Subcutaneous abdominal adipose tissue (tissue), 5 donors: ENCODE measurements around the gene BRDT.
A peak's percentile ranks its signal among the peaks of the same experiment; 100 is the strongest.

Experiments used
- H3K27ac ChIP-seq: one replicate; pipeline ENCODE4 v1.7.0; 2013; ENCODE audit warnings: low read depth, mild to moderate bottlenecking, inconsistent platforms, low read length, moderate library complexity
- H3K27me3 ChIP-seq, 5 donors: one replicate each; pipeline ENCODE4 v1.7.0; 2013; ENCODE audit warnings: low read length in 5 of 5, inconsistent platforms in 1 of 5; ENCODE audit not compliant: control insufficient read depth in 5 of 5, insufficient read depth in 4 of 5
- H3K36me3 ChIP-seq, 5 donors: one replicate each; pipeline ENCODE4 v1.7.0; 2013; ENCODE audit warnings: low read length in 5 of 5; ENCODE audit not compliant: control insufficient read depth in 5 of 5, insufficient read depth in 5 of 5
- H3K4me1 ChIP-seq, 5 donors: one replicate each; pipeline ENCODE4 v1.7.0; 2013; ENCODE audit warnings: low read length in 5 of 5, mild to moderate bottlenecking in 3 of 5, moderate library complexity in 1 of 5; ENCODE audit not compliant: control insufficient read depth in 5 of 5, insufficient read depth in 5 of 5
- H3K4me3 ChIP-seq, 5 donors: one replicate each; pipeline ENCODE4 v1.7.0; 2013; ENCODE audit warnings: low read length in 5 of 5, low read depth in 1 of 5
- H3K9ac ChIP-seq, 5 donors: one replicate each; pipeline ENCODE4 v1.7.0; 2013; ENCODE audit warnings: low read length in 5 of 5, mild to moderate bottlenecking in 4 of 5, moderate library complexity in 3 of 5
- H3K9me3 ChIP-seq, 5 donors: one replicate each; pipeline ENCODE4 v1.7.0; 2013; ENCODE audit warnings: low read length in 5 of 5; ENCODE audit not compliant: control insufficient read depth in 5 of 5
- donor health status: healthy.
- donor health status: healthy.
- donor health status: healthy.
- donor health status: healthy.
- donor health status: healthy.

The BRDT gene

DNA sequence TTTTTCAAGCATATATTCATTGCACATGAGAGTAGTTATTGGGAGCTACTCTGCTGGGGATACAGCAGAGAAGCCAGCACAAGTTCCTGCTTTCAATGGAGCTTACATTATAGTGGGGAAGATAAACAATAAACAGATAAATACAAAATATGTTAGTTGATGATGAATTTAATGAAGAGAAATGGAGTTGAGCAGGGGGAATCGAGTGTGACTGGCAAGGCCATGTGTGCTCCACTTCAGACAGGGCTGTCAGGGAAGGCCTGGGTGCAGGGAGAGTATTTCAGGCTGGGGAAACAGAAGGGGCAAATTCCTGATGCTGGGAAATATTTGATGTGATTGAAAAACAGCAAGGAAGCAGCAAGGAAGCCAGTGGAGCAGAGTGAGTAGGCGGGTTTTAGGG lies 21.2 kb upstream of the BRDT start:
- no peaks in the 10 kb centered on the region for H3K36me3 ChIP-seq
- H3K4me1 ChIP-seq = peaks cover 0 to 17% (median 5%) of the 10 kb centered on the region in 5 donors
- H3K4me3 ChIP-seq = no peak overlapping the region
- no peak overlapping the region for H3K27ac ChIP-seq
- no peaks in the 10 kb centered on the region for H3K27me3 ChIP-seq
- no peaks in the 10 kb centered on the region for H3K9me3 ChIP-seq
- H3K9ac ChIP-seq = no peak overlapping the region

DNA sequence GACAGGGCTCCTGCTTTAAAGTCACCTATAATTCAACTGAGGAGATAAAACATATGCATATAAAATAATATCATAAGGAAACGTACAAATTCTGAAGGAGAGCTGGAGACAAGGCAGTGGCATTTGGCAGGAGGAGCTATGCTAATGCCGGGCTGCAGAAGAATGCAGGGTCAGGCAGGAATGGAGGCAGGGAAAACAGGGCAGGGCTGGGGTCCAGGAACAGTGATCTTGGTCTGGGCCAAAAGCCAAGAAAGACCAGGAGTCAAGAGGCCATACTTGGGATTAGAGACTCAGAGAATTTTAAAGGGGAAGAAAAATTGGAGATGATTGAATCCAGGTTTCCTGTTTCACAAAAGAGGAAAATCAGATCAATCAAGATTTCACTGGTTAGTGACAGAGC lies 20.0 kb upstream of the BRDT start:
- H3K4me3 ChIP-seq = peak overlapping the region in 1 of 5 donors; percentile 1
- H3K4me1 ChIP-seq = peaks cover 0 to 17% (median 5%) of the 10 kb centered on the region in 5 donors
- H3K27ac ChIP-seq = peak overlapping the region; percentile 47
- no peaks in the 10 kb centered on the region for H3K9me3 ChIP-seq
- no peaks in the 10 kb centered on the region for H3K36me3 ChIP-seq
- no peak overlapping the region for H3K9ac ChIP-seq
- no peaks in the 10 kb centered on the region for H3K27me3 ChIP-seq

DNA sequence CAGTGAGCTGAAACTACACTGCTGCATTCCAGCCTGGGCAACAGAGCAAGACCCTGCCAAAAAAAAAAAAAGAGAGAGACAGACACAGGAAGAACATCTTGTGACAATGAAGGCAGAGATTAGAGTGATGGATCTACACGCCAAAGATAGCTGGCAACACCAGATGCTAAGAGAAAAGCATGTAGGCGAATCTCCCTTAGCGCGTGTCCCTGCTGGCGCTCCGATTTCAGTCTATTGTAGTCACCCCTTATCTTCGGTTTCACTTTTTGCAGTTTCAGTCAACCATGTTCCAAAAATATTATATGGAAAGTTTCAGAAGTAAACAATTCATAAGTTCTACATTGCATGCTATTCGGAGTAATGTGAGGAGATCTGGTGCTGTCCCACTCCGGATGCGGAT lies 11.6 kb upstream of the BRDT start:
- Histone ChIP-seq H3K4me3 (no peak overlapping the region), H3K9me3 (peaks cover 0 to 4% (median 0%) of the 10 kb centered on the region in 5 donors), H3K27me3 (no peaks in the 10 kb centered on the region)

DNA sequence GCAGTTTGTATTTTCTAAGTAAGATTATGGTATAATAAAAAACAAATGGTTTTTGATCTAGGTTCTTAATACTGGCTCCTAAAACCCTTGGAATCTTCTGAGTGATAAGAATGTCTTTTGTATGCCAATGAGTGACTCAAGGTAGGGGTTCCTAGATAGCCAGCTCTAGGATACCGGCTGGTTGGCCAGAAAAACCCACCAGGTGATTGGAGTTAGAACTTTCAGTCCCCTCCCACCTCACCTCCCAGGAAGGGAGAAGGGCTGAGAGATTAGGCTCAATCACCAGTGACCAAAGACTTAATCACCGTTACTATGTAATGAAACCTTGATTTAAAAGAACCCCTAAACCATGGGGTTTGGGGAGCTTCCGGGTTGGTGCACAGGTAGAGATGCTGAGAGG lies 8.7 kb upstream of the BRDT start:
- Histone ChIP-seq H3K9me3 (peaks cover 0 to 4% (median 0%) of the 10 kb centered on the region in 5 donors), H3K27me3 (no peaks in the 10 kb centered on the region), H3K27ac (no peak overlapping the region)

More for the DNA sequence above, 11.6 kb upstream of the BRDT start:
- H3K36me3 ChIP-seq = no peaks in the 10 kb centered on the region
- H3K9ac ChIP-seq = no peak overlapping the region
- H3K27ac ChIP-seq = no peak overlapping the region
- H3K4me1 ChIP-seq = no peaks in the 10 kb centered on the region

DNA sequence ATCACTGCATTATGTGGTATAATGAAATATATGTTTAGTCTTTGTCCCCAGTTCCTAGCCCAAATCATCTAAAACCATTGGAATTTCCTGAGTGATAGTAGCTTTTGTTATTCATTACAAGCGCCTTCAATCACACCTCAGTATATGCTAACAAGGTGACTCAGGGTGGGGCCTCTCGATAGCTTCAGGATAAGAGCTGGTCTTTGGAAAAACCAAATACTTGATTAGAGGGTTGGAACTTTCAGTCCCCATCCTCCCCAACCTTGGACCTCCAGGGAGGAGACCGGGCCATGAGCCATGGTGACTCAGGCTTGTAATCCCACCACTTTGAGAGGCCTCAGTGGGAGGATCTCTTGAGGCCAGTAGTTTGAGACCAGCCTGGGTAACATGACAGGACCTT lies 5.1 kb upstream of the BRDT start:
- Histone ChIP-seq H3K27me3 (no peaks in the 10 kb centered on the region), H3K27ac (no peak overlapping the region), H3K9ac (no peak overlapping the region), H3K36me3 (no peaks in the 10 kb centered on the region), H3K4me1 (no peaks in the 10 kb centered on the region), H3K4me3 (no peak overlapping the region), H3K9me3 (peaks cover 0 to 4% (median 0%) of the 10 kb centered on the region in 5 donors)

More for the DNA sequence above, 8.7 kb upstream of the BRDT start:
- Histone ChIP-seq H3K4me3 (no peak overlapping the region), H3K4me1 (no peaks in the 10 kb centered on the region), H3K9ac (no peak overlapping the region), H3K36me3 (no peaks in the 10 kb centered on the region)

DNA sequence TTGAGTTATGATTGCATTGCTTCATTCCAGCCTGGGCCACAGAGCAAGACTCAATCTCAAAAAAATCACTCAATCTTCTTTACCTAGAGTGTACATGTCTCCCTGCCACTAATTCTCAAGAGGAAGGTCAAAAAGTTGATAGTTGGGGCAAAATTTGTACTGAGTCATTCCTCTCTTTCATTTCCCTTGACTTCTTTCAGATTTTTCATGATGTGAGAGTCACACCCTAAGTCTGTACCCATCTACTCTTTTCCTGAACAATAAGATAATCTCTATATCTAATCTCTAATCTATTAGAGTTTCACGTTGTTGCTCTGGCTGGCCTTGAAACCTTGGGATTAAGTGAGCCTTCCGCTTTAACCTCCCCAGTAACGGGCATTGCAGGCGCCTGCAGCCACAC lies 1.1 kb upstream of the BRDT start:
- no peak overlapping the region for H3K27ac ChIP-seq

DNA sequence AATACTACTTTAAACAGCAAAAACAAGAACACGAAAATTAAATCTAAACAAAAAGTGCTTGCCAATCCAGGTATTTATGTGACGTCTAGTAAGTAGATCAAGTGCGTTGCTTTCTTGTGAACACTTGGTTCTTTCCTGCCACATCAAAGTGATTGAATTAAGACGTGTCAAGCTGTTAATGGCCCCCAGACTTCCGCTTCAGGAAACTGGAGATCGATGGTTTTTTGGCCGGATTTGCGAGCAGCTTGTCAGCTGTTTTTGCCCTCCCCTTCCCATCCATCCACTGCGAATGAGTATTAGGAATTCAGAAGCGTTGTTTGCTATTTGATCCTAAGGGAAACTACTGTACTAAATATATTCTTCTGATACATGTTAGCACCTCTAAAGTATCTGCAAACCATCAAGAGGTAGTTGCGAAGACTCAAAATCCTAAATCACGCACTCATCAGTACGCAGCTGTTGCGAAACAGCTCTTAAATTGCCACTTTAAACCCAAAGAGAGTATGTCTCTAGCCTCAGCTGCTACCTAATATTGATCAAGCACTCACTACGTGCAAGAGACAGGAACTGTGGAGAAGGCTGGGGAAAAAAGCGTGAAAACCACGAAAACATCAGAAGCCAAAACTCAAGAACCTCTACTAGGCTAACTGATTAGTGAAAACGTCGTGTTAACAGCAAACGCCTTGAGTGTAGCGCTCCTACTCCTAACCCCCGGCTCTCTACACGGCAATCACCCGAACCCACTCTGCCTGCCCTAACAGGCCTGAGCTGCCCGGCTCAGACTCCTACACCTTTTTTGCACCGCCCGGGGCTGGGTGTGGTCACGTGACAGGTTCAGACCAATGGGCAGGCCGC lies 473 bp upstream of the BRDT start:
- Histone ChIP-seq H3K4me3 (no peak overlapping the region), H3K9ac (no peak overlapping the region), H3K9me3 (no peaks in the 10 kb centered on the region), H3K27me3 (no peaks in the 10 kb centered on the region), H3K36me3 (no peaks in the 10 kb centered on the region), H3K27ac (no peak overlapping the region), H3K4me1 (no peaks in the 10 kb centered on the region)

More for the DNA sequence above, 1.1 kb upstream of the BRDT start:
- Histone ChIP-seq H3K9ac (no peak overlapping the region), H3K27me3 (no peaks in the 10 kb centered on the region), H3K36me3 (no peaks in the 10 kb centered on the region), H3K4me1 (no peaks in the 10 kb centered on the region), H3K4me3 (no peak overlapping the region), H3K9me3 (no peaks in the 10 kb centered on the region)

DNA sequence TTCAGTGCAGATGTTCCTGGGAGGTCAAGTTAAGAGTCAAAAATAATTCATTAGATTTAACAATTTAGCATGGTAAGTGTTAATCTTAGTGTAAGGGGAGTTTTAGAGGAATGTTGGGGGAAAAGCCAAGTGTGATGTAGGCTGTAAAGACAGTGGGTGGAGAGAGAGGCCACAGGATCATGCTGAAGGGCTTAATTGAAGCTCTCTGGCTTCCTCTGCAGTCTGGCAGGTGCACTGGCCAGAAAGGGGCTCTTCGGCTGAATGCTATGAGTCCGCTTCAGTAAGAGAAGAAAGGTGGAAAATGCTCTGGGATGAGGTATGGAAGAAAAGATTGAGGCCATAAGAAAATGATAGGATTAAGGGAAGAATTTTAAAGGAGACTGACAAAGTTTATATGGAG lies 3.0 kb downstream of the BRDT start:
- no peaks in the 10 kb centered on the region for H3K4me1 ChIP-seq
- no peak overlapping the region for H3K27ac ChIP-seq
- H3K9ac ChIP-seq = no peak overlapping the region
- H3K9me3 ChIP-seq = no peaks in the 10 kb centered on the region
- no peaks in the 10 kb centered on the region for H3K27me3 ChIP-seq
- H3K36me3 ChIP-seq = no peaks in the 10 kb centered on the region
- H3K4me3 ChIP-seq = no peak overlapping the region

DNA sequence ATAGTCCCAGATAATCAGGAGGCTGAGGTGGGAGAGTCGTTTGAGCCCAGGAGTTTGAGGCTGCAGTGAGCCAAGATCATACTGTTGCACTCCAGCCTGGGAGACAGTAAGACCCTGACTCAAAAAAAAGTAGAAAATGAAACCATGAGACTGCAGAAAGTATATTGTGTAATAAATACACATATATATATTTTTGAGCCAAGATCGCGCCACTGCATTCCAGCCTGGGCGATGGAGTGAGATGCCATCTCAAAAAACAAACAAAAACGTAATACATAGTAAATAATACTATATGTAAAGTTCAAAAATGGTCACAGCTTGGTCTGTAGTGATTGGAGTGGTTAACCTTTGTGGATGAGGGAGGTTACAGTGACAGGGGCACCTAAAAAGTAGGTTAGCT lies 9.7 kb downstream of the BRDT start:
- no peaks in the 10 kb centered on the region for H3K36me3 ChIP-seq
- no peaks in the 10 kb centered on the region for H3K27me3 ChIP-seq
- H3K4me3 ChIP-seq = no peak overlapping the region
- no peaks in the 10 kb centered on the region for H3K9me3 ChIP-seq
- H3K27ac ChIP-seq = no peak overlapping the region
- H3K4me1 ChIP-seq = no peaks in the 10 kb centered on the region
- H3K9ac ChIP-seq = no peak overlapping the region

DNA sequence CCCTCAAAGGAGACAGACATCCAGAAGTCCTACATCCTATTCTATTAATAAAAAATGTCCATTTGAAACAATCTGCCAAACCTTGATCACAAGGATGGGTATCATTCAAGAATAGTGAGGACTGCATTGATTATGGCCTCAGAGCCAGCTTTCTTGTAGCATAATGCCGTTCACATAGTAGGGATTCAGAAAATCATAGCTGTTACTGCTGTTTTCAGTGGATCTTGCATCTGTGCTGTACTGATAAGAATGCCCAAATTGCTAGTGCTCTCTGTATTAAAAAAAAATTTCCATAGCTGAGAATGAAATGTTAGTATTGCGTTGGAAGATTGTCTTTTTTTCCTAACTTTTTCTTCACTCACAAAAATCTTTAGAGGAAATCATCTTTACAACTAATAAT lies 19.1 kb downstream of the BRDT start:
- H3K27me3 ChIP-seq = no peaks in the 10 kb centered on the region
- H3K9me3 ChIP-seq = no peaks in the 10 kb centered on the region
- no peak overlapping the region for H3K9ac ChIP-seq
- H3K36me3 ChIP-seq = no peaks in the 10 kb centered on the region
- H3K4me1 ChIP-seq = no peaks in the 10 kb centered on the region
- H3K4me3 ChIP-seq = no peak overlapping the region
- no peak overlapping the region for H3K27ac ChIP-seq
